ENCODE measurements around the gene MUSK.
"Not testable (repeated sequence)": the region's sequence is repeated elsewhere in the genome, so short reads cannot be mapped to it uniquely, and the experiment has no call there.

Gene MUSK

DNA sequence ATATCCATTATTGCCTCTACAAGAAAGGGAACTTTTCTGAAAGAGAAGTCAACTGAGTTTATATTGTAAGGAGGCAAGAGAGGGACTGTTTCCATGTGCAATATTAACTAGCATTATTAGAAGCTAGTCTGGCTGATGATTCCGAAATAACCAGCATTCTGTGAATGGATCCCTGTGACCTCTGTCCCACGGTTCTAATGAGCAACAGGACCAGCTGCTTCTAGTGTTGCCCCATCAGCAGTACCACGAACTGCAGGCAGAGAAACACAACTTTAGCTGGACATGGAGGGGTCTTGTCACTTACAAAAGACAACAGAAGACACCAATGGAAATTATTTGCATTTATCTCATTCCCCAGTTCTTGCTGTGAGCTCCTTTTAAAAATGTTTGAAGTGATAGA lies 95.4 kb downstream of the MUSK start:
- no peak for DNase-seq

DNA sequence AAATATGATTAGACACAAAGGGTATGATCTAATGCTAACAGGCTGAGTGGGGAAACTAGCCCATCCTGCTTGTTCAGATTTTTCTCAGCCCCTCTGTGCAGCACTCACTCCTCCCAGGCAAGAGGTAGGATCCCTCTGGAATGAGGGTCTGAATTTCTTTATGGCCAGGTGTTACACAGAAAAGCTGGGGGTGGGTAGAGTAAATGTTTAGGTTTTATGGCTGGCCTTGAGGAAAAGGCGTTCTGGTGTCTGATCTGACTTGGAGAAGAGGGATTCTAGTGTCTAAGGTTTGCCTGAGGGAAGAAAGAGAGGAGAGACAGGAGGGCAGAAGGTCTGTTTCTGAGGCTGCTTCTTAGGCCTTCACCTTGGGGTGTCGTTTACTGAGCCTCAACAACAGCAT lies 97.3 kb downstream of the MUSK start:
- no peak for DNase-seq

- DNase-seq: no peak
Measured at GRCh38 chr9:110767559-110768063, 99.0 kb downstream of the MUSK start.

DNA sequence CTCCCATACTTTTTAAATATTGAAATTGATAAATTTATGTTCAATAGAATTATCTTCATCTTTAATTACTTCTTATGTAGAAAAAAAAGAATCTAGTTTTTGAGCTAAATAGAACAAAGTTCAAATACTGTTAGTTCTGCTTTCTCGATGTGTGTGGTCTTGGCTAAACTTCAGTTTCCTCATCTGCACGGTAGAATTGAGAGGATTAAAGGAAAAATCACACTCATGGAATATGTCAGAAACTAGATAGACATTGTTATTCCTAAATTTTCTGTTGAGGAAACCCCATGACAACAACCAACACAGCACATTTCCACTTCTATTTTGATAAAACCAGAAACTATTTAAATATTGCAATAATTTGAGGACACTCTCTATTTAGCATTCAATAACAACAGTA lies 100.3 kb downstream of the MUSK start:
- DNase-seq: no peak

DNA sequence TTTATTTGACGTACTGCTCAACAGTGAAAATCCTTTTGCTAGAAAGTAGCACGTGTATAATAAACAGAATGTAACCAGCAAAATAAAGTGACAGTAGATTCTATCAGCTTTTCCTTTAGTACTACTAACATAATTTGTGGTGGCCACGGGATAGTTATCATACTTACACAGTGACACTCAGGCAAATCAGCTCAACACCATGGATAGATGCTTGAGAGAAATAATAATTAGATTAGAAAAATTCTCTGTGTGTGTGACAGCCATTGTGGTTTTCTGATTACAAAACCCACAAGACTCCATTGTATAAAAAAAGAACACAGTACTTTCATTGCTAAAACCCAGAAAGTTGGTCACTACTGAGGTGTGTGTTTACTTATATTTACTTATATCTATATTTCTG lies 101.1 kb downstream of the MUSK start:
- DNase-seq: no peak

GRCh38 chr9:110775724-110776123 lies 107.1 kb downstream of the MUSK start:
- no peak for DNase-seq

- no peak for DNase-seq
Measured at GRCh38 chr9:110776221-110776620, 107.6 kb downstream of the MUSK start.

- DNase-seq: no peak
Measured at GRCh38 chr9:110777196-110777875, 108.7 kb downstream of the MUSK start.

DNA sequence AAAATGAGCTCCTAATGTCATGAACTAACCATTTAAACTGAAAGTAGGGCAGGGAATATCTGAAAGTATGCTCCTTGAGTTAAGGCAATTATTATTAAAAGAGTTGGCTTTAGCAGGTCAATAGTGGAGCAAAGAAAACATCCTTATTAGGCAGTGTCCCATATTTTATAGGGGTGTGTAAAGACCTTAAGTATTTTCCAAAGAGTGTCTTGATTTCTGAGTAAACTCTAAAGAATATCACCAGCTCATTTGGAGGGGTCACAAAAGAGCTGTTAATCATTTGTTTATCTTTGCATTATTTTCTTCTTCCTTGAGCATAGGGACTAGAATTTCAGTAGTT lies 109.3 kb downstream of the MUSK start:
- no peak for DNase-seq

GRCh38 chr9:110782701-110783100 lies 114.1 kb downstream of the MUSK start:
- no peak for DNase-seq

DNA sequence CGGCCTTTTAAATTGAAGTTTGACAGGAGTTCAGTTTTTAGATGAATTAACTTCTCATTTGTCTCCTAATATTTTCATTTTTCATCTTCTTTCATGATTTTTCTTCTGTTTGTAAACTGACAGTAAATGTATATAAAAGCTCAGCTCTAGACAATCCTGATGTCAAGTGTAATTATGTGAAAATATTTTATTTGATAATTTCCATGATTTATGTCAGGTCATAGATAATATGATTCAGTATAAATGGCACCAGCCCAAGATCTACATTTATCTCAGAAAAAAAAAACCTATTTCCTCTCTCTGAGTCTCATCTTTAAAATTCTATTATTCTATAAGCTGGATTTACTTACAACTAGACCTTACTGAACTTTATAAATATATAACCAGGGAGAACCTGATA lies 115.7 kb downstream of the MUSK start:
- no peak for DNase-seq

DNA sequence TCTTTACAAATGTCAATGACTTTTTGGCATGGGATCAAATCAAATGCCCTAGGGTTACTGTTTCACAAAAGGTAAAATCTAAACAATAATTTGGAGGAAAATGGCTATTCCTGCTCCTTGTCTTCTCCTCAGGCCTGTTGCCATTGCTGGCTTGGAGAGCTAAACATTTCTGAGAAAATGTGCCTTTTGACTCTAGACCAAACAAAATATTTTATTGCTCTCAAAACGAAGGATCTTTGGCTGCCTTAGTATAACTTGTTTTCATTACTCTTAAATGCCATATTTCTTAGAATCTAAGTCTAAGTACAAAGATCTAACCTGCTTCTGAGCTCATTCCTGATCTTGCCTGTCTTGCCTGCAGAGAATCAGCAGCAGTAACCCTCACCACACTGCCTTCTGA lies 116.6 kb downstream of the MUSK start:
- no peak for DNase-seq

DNA sequence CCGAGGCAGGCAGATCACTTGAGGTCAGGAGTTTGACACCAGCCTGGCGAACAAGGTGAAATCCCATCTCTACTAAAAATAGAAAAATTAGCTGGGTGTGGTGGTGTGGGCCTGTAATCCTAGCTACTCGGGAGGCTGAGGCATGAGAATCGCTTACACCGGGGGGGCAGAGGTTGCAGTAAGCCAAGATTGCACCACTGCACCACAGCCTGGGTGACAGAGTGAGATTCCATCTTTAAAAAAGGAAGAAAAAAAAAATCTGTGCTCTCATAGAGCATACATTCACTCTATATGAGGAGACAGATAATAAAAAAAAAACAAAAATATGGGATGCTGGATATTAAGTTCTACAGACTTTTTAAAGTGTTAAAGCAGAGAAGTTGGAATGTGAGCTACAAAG lies 119.8 kb downstream of the MUSK start:
- DNase-seq: not testable (repeated sequence)

DNA sequence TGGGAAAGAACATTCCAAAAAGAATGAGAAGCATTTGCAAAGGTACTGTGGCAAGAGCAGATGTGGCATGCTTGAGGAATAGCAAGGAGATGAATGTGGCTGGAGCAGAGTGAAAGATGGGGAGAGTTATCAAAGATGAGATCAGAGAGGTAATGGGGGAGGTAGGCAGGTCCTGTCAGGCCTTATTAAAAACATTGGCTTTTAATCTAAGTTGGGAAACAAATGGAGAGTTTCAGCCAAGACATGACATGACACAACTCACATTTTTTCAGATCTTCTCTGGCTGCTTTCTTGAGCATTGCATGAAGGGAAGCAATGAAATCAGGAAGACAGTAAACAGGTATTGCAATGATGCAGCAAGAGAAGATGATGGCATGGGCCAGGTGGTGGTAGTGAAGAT lies 120.3 kb downstream of the MUSK start:
- no peak for DNase-seq

DNA sequence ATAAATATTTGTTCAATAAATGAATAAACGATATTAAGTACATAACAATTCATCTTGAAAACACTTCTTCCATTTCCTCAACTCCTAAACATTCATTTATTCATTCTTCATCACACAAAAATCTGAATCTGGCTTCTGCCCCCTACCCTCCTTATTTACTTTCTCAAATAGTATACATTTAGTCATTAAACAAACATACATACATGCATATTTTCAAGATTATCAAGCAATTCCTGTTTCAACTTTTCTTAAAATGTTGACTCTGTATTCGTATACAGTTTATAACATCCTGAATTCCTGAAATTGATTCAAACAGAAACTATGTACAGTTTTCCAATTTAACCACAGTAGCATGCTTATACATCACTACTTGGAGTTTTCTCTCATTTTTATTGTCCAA lies 129.0 kb downstream of the MUSK start:
- no peak for DNase-seq

DNA sequence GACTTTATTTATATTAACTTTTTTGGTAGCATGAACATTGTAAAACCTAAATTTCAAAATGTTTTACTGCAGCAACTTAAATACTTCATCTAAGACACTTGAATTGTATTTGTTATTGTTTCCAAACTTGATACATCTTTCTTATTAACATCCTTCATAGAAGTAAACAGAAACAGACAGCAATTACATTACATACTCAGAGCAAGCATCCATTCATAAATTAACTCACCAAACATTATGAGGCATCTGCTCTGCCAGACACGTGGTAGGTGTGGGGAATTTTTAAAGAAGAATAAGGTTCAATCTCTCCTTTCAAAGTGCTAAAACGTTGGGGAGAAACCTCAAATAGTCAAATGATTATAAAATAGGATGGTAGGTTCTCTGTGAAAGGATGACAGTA lies 130.8 kb downstream of the MUSK start:
- no peak for DNase-seq

DNA sequence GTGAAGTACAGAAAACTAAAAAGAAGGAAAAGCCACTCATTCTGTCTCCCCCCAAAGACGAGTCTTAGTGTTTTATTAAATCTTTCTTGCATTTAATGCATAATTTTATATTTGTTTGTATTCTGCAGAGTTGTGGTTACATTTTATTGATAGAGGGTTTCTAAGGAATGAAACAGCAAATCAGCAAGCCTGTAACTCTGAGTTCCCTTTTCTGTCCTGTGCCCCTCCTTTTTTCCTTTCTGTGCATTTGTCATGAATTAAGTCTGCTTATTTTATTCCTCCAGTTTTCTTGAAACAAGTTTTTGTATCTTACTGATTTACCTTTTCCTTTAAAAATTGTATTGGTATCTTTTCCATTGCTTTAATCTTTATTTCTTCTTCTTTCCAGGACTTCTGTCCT lies 132.8 kb downstream of the MUSK start:
- no peak for DNase-seq

DNA sequence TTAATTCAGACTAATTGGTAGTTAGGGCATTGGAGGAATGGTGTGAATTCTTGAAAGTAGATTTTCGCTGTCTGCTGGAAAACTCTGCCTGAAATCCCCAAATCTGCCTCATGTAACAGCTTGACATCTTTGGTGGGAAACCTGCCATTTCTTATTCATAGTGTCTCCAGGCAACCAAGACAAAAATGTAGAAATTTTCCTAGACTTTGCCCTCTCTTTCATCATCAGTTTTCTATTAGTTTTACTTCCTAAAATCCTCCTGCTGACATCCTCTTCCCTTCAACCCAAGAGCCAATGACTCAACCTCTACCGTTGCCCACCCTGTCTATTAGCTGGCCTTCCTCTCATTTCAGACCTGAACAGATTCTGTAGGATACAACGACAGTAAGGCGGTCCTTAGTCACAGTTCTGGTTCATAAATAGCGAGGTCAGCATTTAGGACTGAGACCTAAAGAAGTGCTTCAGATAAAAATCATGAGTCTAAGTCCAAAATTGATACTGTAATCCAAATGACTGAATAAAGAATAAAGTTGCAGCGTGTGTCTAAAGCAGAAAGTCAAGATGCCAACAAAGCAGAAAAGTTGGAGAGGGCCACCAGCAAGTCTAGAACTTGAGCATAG lies 133.9 kb downstream of the MUSK start:
- no peak for DNase-seq

GRCh38 chr9:110807956-110808598 lies 139.5 kb downstream of the MUSK start:
- DNase-seq: no peak

DNA sequence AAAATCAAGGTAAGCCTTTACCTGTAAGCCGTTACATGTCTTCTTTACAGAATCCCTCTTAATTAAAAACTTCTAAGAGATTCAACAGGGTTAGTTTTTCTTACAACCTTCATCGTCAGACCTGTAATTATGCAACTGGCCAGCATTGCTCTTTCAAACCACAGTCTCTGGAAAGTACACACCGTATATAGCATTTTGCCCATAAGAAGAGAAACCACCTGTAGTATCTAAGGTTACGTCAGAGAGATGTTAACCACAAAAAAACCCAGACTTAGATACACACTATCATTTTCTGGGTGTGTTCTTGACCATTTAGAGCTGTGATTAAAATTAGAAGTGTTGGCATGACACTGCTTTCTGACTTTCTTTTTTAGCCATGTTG lies 140.0 kb downstream of the MUSK start:
- DNase-seq: no peak

DNA sequence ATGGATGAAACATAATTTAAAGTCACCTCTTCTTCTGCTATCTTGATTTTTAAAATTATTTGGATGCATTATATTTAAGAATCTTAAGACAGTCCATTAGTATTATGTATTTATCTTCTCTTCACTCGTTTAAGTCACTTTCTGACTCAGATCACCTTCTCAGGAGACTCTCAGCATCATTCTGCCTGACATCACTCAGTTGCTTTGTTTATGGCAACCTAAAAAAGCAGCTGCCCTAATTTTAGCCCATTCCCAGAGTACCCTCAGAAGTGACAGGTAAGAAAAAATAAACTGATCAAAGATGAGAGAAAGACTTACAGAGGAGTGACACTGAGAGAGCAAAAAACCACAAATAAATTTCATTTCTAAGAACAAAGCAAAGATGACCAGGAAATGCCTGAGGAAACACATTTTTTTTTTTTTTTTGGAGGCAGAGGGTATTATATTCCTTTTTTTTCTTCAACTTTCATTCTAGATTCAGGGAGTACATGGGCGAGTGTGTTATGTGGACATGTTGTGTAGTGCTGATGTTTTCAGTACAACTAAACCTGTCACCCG lies 140.5 kb downstream of the MUSK start:
- no peak for DNase-seq

DNA sequence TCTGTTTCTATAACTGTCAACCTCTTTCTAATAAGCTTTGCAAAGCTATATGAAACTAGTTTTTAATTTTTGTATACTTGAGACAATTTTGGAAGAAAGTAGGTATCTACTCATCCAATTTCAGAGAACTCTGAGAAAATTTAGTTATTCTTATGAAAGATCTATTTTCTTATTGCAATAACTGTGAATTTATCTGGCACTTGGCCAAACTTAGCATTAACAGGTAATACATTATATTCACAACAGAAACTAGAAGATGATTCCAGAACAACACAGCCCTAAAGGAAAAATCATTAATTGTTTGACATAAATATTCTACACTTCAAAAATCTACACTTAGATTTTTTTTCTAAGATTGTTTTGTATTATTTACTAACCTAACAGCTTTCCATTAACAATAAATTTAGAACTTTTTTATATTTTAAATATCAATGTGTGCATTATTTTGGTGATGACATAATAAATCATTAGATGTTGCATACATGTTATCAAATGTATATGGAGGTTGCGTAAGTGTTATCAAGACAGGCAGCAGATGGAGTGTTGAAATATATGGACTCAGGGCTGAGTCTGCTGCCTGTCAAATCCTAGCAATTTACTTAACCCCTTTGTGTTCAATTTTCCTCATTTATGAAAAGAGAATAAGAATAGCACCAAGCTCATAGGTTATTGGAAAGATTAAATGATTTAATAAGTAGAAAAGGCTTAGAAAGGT lies 141.8 kb downstream of the MUSK start:
- DNase-seq: no peak

DNA sequence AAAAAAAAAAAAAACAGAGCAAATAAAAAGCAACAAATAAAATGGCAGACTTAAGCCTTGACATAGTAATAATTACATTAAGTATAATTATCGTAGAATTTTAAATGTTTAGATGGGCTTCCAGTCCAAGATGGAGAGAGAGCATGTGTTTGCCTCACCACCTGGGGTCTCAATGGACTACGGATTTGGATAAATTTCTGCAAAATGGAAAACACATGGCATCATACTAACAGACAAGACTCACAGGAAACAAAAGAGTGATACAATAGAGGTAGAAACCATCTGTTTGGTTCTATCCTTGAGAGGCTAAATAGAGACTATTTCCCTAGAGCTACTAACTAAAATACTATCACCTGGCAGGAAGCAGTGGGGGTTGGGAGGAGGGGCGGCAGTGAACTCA lies 144.3 kb downstream of the MUSK start:
- DNase-seq: no peak

- no peak for DNase-seq
Measured at GRCh38 chr9:110814159-110814558, 145.6 kb downstream of the MUSK start.
